Neural cell (in vitro differentiated cells): Measurements from ENCODE around the gene SLC37A3. TPM values are rescaled to one million over a fixed set of nuclear protein-coding genes. Genes with fewer than 3 reads are reported as not detected.
"Not testable (repeated sequence)": the region's sequence is repeated elsewhere in the genome, so short reads cannot be mapped to it uniquely, and the experiment has no call there.

Source experiments
- H2AFZ ChIP-seq: fragments of 200-600, 300-800 bp; sonication (generic), shearing (Covaris generic); 2 replicates; pipeline ENCODE4 v1.6.0; 2014; ENCODE audit warnings: low read depth, mild to moderate bottlenecking, antibody characterized with exemption, low read length, moderate library complexity
- H3F3A ChIP-seq: fragments of 200-600 bp; shearing (Covaris generic); 2 replicates; pipeline ENCODE4 v1.6.1; 2016; ENCODE audit warnings: mild to moderate bottlenecking, moderate library complexity, mixed read lengths, antibody characterized with exemption, low read length; ENCODE audit not compliant: insufficient read depth, poor library complexity, severe bottlenecking
- H3K27ac ChIP-seq: fragments of 200-600, 300-800 bp; sonication (generic), shearing (Covaris generic); 2 replicates; pipeline ENCODE4 v1.5.1; 2014; ENCODE audit warnings: mild to moderate bottlenecking, low read length, moderate library complexity
- H3K27me3 ChIP-seq: fragments of 300-800, 200-600 bp; sonication (generic), shearing (Covaris generic); 2 replicates; pipeline ENCODE4 v1.6.0; 2014; ENCODE audit warnings: mild to moderate bottlenecking, low read depth, low read length, moderate library complexity; ENCODE audit not compliant: insufficient read depth
- H3K36me3 ChIP-seq: fragments of 300-800, 200-600 bp; sonication (generic), shearing (Covaris generic); 2 replicates; pipeline ENCODE4 v1.5.1; 2014; ENCODE audit warnings: mild to moderate bottlenecking, antibody characterized with exemption, low read length, moderate library complexity; ENCODE audit not compliant: insufficient read depth
- H3K4me2 ChIP-seq: fragments of 300-800, 200-600 bp; sonication (generic), shearing (Covaris generic); 2 replicates; pipeline ENCODE4 v1.6.0; 2014; ENCODE audit warnings: mild to moderate bottlenecking, low read length
- H3K4me3 ChIP-seq: fragments of 300-800, 200-600 bp; sonication (generic), shearing (Covaris generic); 2 replicates; pipeline ENCODE4 v1.5.1; 2014; ENCODE audit warnings: mild to moderate bottlenecking, low read length, moderate library complexity
- H3K79me2 ChIP-seq: fragments of 200-600 bp; shearing (Covaris generic); replicated peaks from 2 replicates; pipeline ENCODE4 v1.6.0; 2014; ENCODE audit warnings: mild to moderate bottlenecking, low read length, moderate library complexity; ENCODE audit not compliant: insufficient read depth
- H3K9ac ChIP-seq: fragments of 300-800, 200-600 bp; sonication (generic), shearing (Covaris generic); 2 replicates; pipeline ENCODE4 v1.6.1; 2016; ENCODE audit warnings: mild to moderate bottlenecking, low read length, mixed read lengths
- H3K9me2 ChIP-seq: fragments of 200-600 bp; shearing (Covaris generic); 2 replicates; pipeline ENCODE4 v1.6.1; 2016; ENCODE audit warnings: mild to moderate bottlenecking, low read length, mixed read lengths; ENCODE audit not compliant: insufficient read depth
- H3K9me3 ChIP-seq: fragments of 200-600, 300-800 bp; sonication (generic), shearing (Covaris generic); 2 replicates; pipeline ENCODE4 v1.6.1; 2016; ENCODE audit warnings: mild to moderate bottlenecking, mixed run types, low read length, moderate library complexity, mixed read lengths
- H4K20me1 ChIP-seq: fragments of 200-600 bp; shearing (Covaris generic); 2 replicates; pipeline ENCODE4 v1.6.1; 2016; ENCODE audit warnings: mild to moderate bottlenecking, mixed run types; ENCODE audit not compliant: insufficient read depth
- EP300 ChIP-seq: fragments of 450-650 bp; conservative IDR thresholded peaks from 2 replicates; pipeline ENCODE4 v1.6.1; 2014; ENCODE audit warnings: antibody characterized with exemption, mild to moderate bottlenecking, moderate library complexity; ENCODE audit not compliant: poor library complexity, severe bottlenecking
- EZH2 ChIP-seq: fragments of 200-600, 300-800 bp; shearing (Covaris generic), sonication (generic); IDR thresholded peaks from 2 replicates; pipeline ENCODE4 v1.6.1; 2014; ENCODE audit warnings: antibody characterized with exemption, low read length, borderline replicate concordance, mild to moderate bottlenecking; ENCODE audit not compliant: insufficient read depth, poor library complexity, severe bottlenecking
- MXI1 ChIP-seq: fragments of 450-650 bp; conservative IDR thresholded peaks from 2 replicates; pipeline ENCODE4 v1.6.1; 2014; ENCODE audit warnings: antibody characterized with exemption, mild to moderate bottlenecking; ENCODE audit not compliant: poor library complexity, severe bottlenecking
- POLR2AphosphoS5 ChIP-seq: IDR thresholded peaks from 2 replicates; pipeline ENCODE4 v1.6.1; 2012
- RAD21 ChIP-seq: fragments of 450-650 bp; conservative IDR thresholded peaks from 2 replicates; pipeline ENCODE4 v1.6.1; 2014; ENCODE audit warnings: antibody characterized with exemption, mild to moderate bottlenecking, moderate library complexity
- SMC3 ChIP-seq: fragments of 450-650 bp; conservative IDR thresholded peaks from 2 replicates; pipeline ENCODE4 v1.6.1; 2014; ENCODE audit warnings: antibody characterized with exemption, mild to moderate bottlenecking, moderate library complexity; ENCODE audit not compliant: poor library complexity
- TAF1 ChIP-seq: IDR thresholded peaks from 2 replicates; pipeline ENCODE4 v1.6.1; 2012; ENCODE audit warnings: low read depth
- polyA plus RNA-seq: library from polyadenylated mRNA; depleted of rRNA; stranded (reverse); fragments of >200 nt; gene quantifications from 2 replicates; pipeline ENCODE4 v1.2.3, GENCODE V29; 2014
- TF ChIP-seq, protein P1 (sequence below): IDR thresholded peaks from 2 replicates; pipeline ENCODE4 v1.6.1; 2012; ENCODE audit warnings: borderline replicate concordance
- TF ChIP-seq, protein P2 (sequence below): fragments of 450-650 bp; IDR thresholded peaks from 2 replicates; pipeline ENCODE4 v1.5.1; 2014; ENCODE audit warnings: antibody characterized with exemption, mild to moderate bottlenecking, moderate library complexity; ENCODE audit not compliant: poor library complexity, severe bottlenecking

The SLC37A3 gene
- polyA plus RNA-seq, 1 donor from 2014 or later, result 176 TPM

GRCh38 chr7:140324714-140325113, 73.6 kb downstream of the SLC37A3 start:
- Histone ChIP-seq H3K4me2 (no peak overlapping the region), H3K79me2 (no peaks in the 10 kb centered on the region), H3K4me3 (no peak overlapping the region), H3K27ac (no peak overlapping the region), H3K9me2 (no peaks in the 10 kb centered on the region), H3K9me3 (no peaks in the 10 kb centered on the region), H3K36me3 (no peaks in the 10 kb centered on the region), H3K27me3 (no peaks in the 10 kb centered on the region), H4K20me1 (no peaks in the 10 kb centered on the region), H2AFZ (no peak overlapping the region), H3F3A (no peaks in the 10 kb centered on the region), H3K9ac (no peak overlapping the region)
- TF ChIP-seq POLR2AphosphoS5 (no peak), RAD21 (no peak), SMC3 (no peak), EZH2 (no peak), TAF1 (no peak), MXI1 (no peak), EP300 (no peak)
- TF ChIP-seq, protein P1, sequence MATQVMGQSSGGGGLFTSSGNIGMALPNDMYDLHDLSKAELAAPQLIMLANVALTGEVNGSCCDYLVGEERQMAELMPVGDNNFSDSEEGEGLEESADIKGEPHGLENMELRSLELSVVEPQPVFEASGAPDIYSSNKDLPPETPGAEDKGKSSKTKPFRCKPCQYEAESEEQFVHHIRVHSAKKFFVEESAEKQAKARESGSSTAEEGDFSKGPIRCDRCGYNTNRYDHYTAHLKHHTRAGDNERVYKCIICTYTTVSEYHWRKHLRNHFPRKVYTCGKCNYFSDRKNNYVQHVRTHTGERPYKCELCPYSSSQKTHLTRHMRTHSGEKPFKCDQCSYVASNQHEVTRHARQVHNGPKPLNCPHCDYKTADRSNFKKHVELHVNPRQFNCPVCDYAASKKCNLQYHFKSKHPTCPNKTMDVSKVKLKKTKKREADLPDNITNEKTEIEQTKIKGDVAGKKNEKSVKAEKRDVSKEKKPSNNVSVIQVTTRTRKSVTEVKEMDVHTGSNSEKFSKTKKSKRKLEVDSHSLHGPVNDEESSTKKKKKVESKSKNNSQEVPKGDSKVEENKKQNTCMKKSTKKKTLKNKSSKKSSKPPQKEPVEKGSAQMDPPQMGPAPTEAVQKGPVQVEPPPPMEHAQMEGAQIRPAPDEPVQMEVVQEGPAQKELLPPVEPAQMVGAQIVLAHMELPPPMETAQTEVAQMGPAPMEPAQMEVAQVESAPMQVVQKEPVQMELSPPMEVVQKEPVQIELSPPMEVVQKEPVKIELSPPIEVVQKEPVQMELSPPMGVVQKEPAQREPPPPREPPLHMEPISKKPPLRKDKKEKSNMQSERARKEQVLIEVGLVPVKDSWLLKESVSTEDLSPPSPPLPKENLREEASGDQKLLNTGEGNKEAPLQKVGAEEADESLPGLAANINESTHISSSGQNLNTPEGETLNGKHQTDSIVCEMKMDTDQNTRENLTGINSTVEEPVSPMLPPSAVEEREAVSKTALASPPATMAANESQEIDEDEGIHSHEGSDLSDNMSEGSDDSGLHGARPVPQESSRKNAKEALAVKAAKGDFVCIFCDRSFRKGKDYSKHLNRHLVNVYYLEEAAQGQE, result no peak
- TF ChIP-seq, protein P2, sequence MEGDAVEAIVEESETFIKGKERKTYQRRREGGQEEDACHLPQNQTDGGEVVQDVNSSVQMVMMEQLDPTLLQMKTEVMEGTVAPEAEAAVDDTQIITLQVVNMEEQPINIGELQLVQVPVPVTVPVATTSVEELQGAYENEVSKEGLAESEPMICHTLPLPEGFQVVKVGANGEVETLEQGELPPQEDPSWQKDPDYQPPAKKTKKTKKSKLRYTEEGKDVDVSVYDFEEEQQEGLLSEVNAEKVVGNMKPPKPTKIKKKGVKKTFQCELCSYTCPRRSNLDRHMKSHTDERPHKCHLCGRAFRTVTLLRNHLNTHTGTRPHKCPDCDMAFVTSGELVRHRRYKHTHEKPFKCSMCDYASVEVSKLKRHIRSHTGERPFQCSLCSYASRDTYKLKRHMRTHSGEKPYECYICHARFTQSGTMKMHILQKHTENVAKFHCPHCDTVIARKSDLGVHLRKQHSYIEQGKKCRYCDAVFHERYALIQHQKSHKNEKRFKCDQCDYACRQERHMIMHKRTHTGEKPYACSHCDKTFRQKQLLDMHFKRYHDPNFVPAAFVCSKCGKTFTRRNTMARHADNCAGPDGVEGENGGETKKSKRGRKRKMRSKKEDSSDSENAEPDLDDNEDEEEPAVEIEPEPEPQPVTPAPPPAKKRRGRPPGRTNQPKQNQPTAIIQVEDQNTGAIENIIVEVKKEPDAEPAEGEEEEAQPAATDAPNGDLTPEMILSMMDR, result no peak

GRCh38 chr7:140322759-140323158, 75.6 kb downstream of the SLC37A3 start:
- no peak overlapping the region for H3K4me3 ChIP-seq
- no peaks in the 10 kb centered on the region for H3F3A ChIP-seq
- H3K79me2 ChIP-seq, result no peaks in the 10 kb centered on the region
- no peaks in the 10 kb centered on the region for H3K9me2 ChIP-seq
- H2AFZ ChIP-seq, result no peak overlapping the region
- no peaks in the 10 kb centered on the region for H4K20me1 ChIP-seq
- H3K27ac ChIP-seq, result no peak overlapping the region
- no peaks in the 10 kb centered on the region for H3K9me3 ChIP-seq
- no peaks in the 10 kb centered on the region for H3K36me3 ChIP-seq
- H3K27me3 ChIP-seq, result no peaks in the 10 kb centered on the region
- TF ChIP-seq, protein P1, result no peak
- TF ChIP-seq RAD21 (no peak), EP300 (no peak), MXI1 (no peak)
- H3K4me2 ChIP-seq, result no peak overlapping the region
- H3K9ac ChIP-seq, result no peak overlapping the region

DNA sequence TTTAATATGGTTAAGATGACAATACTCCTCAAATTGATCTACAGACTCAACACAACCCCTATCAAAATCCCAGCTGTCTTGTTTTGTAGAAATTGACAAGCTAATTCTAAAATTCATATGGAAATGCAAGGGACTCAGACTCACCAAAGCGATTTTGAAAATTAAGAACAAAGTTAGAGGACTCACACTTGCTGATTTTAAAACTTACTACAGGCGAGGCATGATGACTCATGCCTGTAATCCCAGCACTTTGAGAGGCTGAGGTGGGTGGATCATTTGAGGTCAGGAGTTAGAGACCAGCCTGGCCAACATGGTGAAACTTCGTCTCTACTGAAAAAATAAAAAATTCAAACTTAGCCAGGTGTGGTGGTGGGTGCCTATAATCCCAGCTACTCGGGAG, 78.3 kb downstream of the SLC37A3 start:
- not testable (repeated sequence) for H3K79me2 ChIP-seq, H3K9me2 ChIP-seq, H3F3A ChIP-seq, H2AFZ ChIP-seq, H3K27me3 ChIP-seq, H3K4me3 ChIP-seq, H3K36me3 ChIP-seq, H3K9me3 ChIP-seq, H4K20me1 ChIP-seq, H3K4me2 ChIP-seq, H3K9ac ChIP-seq, H3K27ac ChIP-seq
